ENCODE data around the gene FAM3A.

DNA sequence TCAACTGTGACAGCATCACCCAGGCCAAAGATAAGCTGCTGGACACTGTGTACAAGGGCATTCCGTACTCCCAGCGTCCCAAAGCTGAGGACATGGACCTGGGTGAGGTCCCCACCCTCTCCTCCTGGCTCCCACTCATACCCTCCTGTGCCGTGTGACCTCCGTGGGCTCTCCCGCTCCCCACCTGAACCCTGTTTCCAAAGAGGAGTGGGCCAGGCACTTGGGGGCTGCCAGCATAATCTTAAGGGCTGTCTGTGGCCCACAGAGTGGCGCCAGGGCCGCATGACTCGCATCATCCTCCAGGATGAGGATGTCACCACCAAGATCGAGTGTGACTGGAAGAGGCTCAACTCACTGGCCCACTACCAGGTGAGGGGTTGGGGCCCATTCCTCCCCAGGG lies 46.9 kb downstream of the FAM3A start:
- TF ChIP-seq, protein P1, sequence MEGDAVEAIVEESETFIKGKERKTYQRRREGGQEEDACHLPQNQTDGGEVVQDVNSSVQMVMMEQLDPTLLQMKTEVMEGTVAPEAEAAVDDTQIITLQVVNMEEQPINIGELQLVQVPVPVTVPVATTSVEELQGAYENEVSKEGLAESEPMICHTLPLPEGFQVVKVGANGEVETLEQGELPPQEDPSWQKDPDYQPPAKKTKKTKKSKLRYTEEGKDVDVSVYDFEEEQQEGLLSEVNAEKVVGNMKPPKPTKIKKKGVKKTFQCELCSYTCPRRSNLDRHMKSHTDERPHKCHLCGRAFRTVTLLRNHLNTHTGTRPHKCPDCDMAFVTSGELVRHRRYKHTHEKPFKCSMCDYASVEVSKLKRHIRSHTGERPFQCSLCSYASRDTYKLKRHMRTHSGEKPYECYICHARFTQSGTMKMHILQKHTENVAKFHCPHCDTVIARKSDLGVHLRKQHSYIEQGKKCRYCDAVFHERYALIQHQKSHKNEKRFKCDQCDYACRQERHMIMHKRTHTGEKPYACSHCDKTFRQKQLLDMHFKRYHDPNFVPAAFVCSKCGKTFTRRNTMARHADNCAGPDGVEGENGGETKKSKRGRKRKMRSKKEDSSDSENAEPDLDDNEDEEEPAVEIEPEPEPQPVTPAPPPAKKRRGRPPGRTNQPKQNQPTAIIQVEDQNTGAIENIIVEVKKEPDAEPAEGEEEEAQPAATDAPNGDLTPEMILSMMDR (IDR thresholded peaks at IDR 0.05; ENCODE audit: poor library complexity, severe bottlenecking) = no peak
- no peak for TF ChIP-seq EZH2 (IDR thresholded peaks at IDR 0.05; ENCODE audit: borderline replicate concordance, insufficient read depth, low read length, poor library complexity, severe bottlenecking)

All from neural cell (in vitro differentiated cells).